SK-N-SH treated with all-trans-retinoic acid at 6 μM for 48 hours (cell line): ENCODE data around the gene RASSF4.

ENCODE experiments used
- ARNTL ChIP-seq: fragments of 450-650 bp; formaldehyde crosslinking; IDR thresholded peaks from 2 replicates; pipeline ENCODE4 v1.5.0; 2020; ENCODE audit warnings: low read depth, mild to moderate bottlenecking, moderate library complexity, borderline replicate concordance
- ISL1 ChIP-seq: fragments of 250-450 bp; sonication (Bioruptor Pico); IDR thresholded peaks from 2 replicates; pipeline ENCODE4 v2.1.2; 2022; ENCODE audit warnings: mild to moderate bottlenecking, moderate library complexity
- ZFP30 ChIP-seq: fragments of 450-650 bp; formaldehyde crosslinking; IDR thresholded peaks from 2 replicates; pipeline ENCODE4 v1.5.0; 2022; ENCODE audit warnings: mild to moderate bottlenecking, moderate library complexity
- ZNF70 ChIP-seq: fragments of 450-650 bp; formaldehyde crosslinking; IDR thresholded peaks from 2 replicates; pipeline ENCODE4 v1.5.0; 2020; ENCODE audit warnings: mild to moderate bottlenecking, moderate library complexity

GRCh38 chr10:44911951-44912350, 47.7 kb upstream of the RASSF4 start:
- TF ChIP-seq ISL1 (CRISPR knock-in tag) (no peak), ZFP30 (no peak), ARNTL (no peak), ZNF70 (CRISPR knock-in tag) (no peak)
